Trophoblast cell (in vitro differentiated cells and primary cell): ENCODE data around the gene NPHS1.

Source experiments
- DNase-seq, 2 donors: peaks; one replicate each; pipeline ENCODE4 v3.0.0-alpha.2; 2016
- H2AFZ ChIP-seq: 2 replicates; pipeline ENCODE4 v1.6.1; 2013; ENCODE audit warnings: low read length, moderate library complexity, mild to moderate bottlenecking; ENCODE audit not compliant: insufficient read depth, poor library complexity
- H2AK5ac ChIP-seq: 2 replicates; pipeline ENCODE4 v1.6.1; 2013; ENCODE audit warnings: mild to moderate bottlenecking, low read length
- H2BK120ac ChIP-seq: 2 replicates; pipeline ENCODE4 v1.6.1; 2013; ENCODE audit warnings: low read length, mild to moderate bottlenecking, moderate library complexity; ENCODE audit not compliant: insufficient read depth, poor library complexity
- H2BK12ac ChIP-seq: 2 replicates; pipeline ENCODE4 v1.6.1; 2013; ENCODE audit warnings: mild to moderate bottlenecking, low read length, moderate library complexity
- H2BK5ac ChIP-seq: 2 replicates; pipeline ENCODE4 v1.6.1; 2013; ENCODE audit warnings: low read length, low read depth, moderate library complexity, mild to moderate bottlenecking; ENCODE audit not compliant: poor library complexity
- H3K14ac ChIP-seq: 2 replicates; pipeline ENCODE4 v1.6.1; 2013; ENCODE audit warnings: mild to moderate bottlenecking, low read length
- H3K18ac ChIP-seq: 2 replicates; pipeline ENCODE4 v1.6.1; 2013; ENCODE audit warnings: mild to moderate bottlenecking, low read length
- H3K23ac ChIP-seq: 2 replicates; pipeline ENCODE4 v1.6.1; 2013; ENCODE audit warnings: low read length
- H3K27ac ChIP-seq: 2 replicates; pipeline ENCODE4 v1.5.1; 2013; ENCODE audit warnings: low read depth, mild to moderate bottlenecking, inconsistent platforms, low read length, moderate library complexity
- H3K27me3 ChIP-seq: 2 replicates; pipeline ENCODE4 v1.6.1; 2013; ENCODE audit warnings: inconsistent platforms, mild to moderate bottlenecking, low read length, moderate library complexity; ENCODE audit not compliant: insufficient read depth
- H3K36me3 ChIP-seq, 2 experiments: 1 replicate in 1 of 2; 2 replicates in 1 of 2; pipeline ENCODE4 v1.6.1; 2013; ENCODE audit warnings: low read length in 2 of 2, mild to moderate bottlenecking in 2 of 2, moderate library complexity in 1 of 2; ENCODE audit not compliant: insufficient read depth in 2 of 2, control insufficient read depth in 1 of 2
- H3K4ac ChIP-seq: 2 replicates; pipeline ENCODE4 v1.6.1; 2013; ENCODE audit warnings: low read depth, mild to moderate bottlenecking, low read length, moderate library complexity
- H3K4me1 ChIP-seq, 2 experiments: 1 replicate in 1 of 2; 2 replicates in 1 of 2; pipeline ENCODE4 v1.6.1; 2013; ENCODE audit warnings: low read length in 2 of 2, mild to moderate bottlenecking in 2 of 2, moderate library complexity in 1 of 2; ENCODE audit not compliant: insufficient read depth in 2 of 2, control insufficient read depth in 1 of 2
- H3K4me2 ChIP-seq: 2 replicates; pipeline ENCODE4 v1.6.1; 2013; ENCODE audit warnings: inconsistent platforms, mild to moderate bottlenecking, low read length, moderate library complexity
- H3K4me3 ChIP-seq: 2 replicates; pipeline ENCODE4 v1.5.1; 2013; ENCODE audit warnings: mild to moderate bottlenecking, low read depth, low read length, inconsistent platforms
- H3K79me1 ChIP-seq: one replicate; pipeline ENCODE4 v1.6.1; 2013; ENCODE audit warnings: low read length
- H3K79me2 ChIP-seq: 2 replicates; pipeline ENCODE4 v1.6.1; 2013; ENCODE audit warnings: low read length, mild to moderate bottlenecking; ENCODE audit not compliant: control insufficient read depth, insufficient read depth, poor library complexity
- H3K9ac ChIP-seq: 2 replicates; pipeline ENCODE4 v1.6.1; 2013; ENCODE audit warnings: mild to moderate bottlenecking, low read length
- H3K9me3 ChIP-seq: 2 replicates; pipeline ENCODE4 v1.6.1; 2013; ENCODE audit warnings: low read depth, mild to moderate bottlenecking, control low read depth, inconsistent platforms, low read length; ENCODE audit not compliant: insufficient read depth
- H4K12ac ChIP-seq: 2 replicates; pipeline ENCODE4 v1.6.1; 2013; ENCODE audit warnings: low read depth, mild to moderate bottlenecking, low read length, moderate library complexity
- H4K8ac ChIP-seq: 2 replicates; pipeline ENCODE4 v1.6.1; 2013; ENCODE audit warnings: low read depth, mild to moderate bottlenecking, low read length, moderate library complexity
- H4K91ac ChIP-seq: one replicate; pipeline ENCODE4 v1.6.1; 2013; ENCODE audit warnings: low read depth, mild to moderate bottlenecking, low read length, moderate library complexity
- WGBS: extraction: QIAGEN DNeasy Blood & Tissue Kit; methylation state at CpG from one replicate; pipeline ENCODE4 v1.1.7; 2013; ENCODE audit warnings: missing lambda C conversion rate; ENCODE audit not compliant: insufficient read length, insufficient coverage; ENCODE audit errors: extremely low coverage; 5-methylcytosine and 5-hydroxymethylcytosine counted together

Gene NPHS1

GRCh38 chr19:35853038-35853756 is 893 bp upstream of the NPHS1 start:
- peaks cover 26% of the 10 kb centered on the region for H3K27me3 ChIP-seq
- H2AK5ac ChIP-seq = no peak overlapping the region
- H4K12ac ChIP-seq = no peak overlapping the region
- H3K9me3 ChIP-seq = peaks cover 2% of the 10 kb centered on the region
- H3K18ac ChIP-seq = no peak overlapping the region
- no peaks in the 10 kb centered on the region for H3K36me3 ChIP-seq
- no peak overlapping the region for H2BK5ac ChIP-seq
- H4K91ac ChIP-seq = no peak overlapping the region
- no peak overlapping the region for H3K4me2 ChIP-seq
- no peak for DNase-seq
- H4K8ac ChIP-seq = no peak overlapping the region
- H3K4ac ChIP-seq = no peak overlapping the region
- no peak overlapping the region for H3K14ac ChIP-seq
- H3K79me2 ChIP-seq = no peaks in the 10 kb centered on the region
- H2BK12ac ChIP-seq = no peak overlapping the region
- H2BK120ac ChIP-seq = no peak overlapping the region
- no peak overlapping the region for H3K9ac ChIP-seq
- H3K23ac ChIP-seq = no peak overlapping the region
- H3K79me1 ChIP-seq = no peaks in the 10 kb centered on the region
- H3K4me3 ChIP-seq = no peak overlapping the region
- no CpG with 5 or more reads among the region's 8 CpGs for WGBS
- no peak overlapping the region for H3K27ac ChIP-seq
- H3K4me1 ChIP-seq = peaks cover 0 to 3% of the 10 kb centered on the region in 2 experiments
- H2AFZ ChIP-seq = no peak overlapping the region

GRCh38 chr19:35851213-35852028 is 883 bp downstream of the NPHS1 start:
- H3K9me3 ChIP-seq = no peaks in the 10 kb centered on the region
- no peak overlapping the region for H2BK5ac ChIP-seq
- H3K79me2 ChIP-seq = no peaks in the 10 kb centered on the region
- no peak overlapping the region for H4K12ac ChIP-seq
- no peak overlapping the region for H3K18ac ChIP-seq
- H2BK12ac ChIP-seq = no peak overlapping the region
- no CpG with 5 or more reads among the region's 32 CpGs for WGBS
- H3K23ac ChIP-seq = no peak overlapping the region
- no peak overlapping the region for H4K91ac ChIP-seq
- no peak for DNase-seq
- no peak overlapping the region for H3K9ac ChIP-seq
- peaks cover 0 to 3% of the 10 kb centered on the region in 2 experiments for H3K4me1 ChIP-seq
- H3K36me3 ChIP-seq = no peaks in the 10 kb centered on the region
- H3K79me1 ChIP-seq = no peaks in the 10 kb centered on the region
- H3K27ac ChIP-seq = no peak overlapping the region
- no peak overlapping the region for H3K4me3 ChIP-seq
- no peak overlapping the region for H3K4me2 ChIP-seq
- H3K4ac ChIP-seq = no peak overlapping the region
- no peak overlapping the region for H2BK120ac ChIP-seq
- H3K14ac ChIP-seq = no peak overlapping the region
- no peak overlapping the region for H2AK5ac ChIP-seq
- peaks cover 16% of the 10 kb centered on the region for H3K27me3 ChIP-seq
- no peak overlapping the region for H4K8ac ChIP-seq
- no peak overlapping the region for H2AFZ ChIP-seq

GRCh38 chr19:35848919-35849505 is 3.3 kb downstream of the NPHS1 start:
- Histone ChIP-seq H3K4me1 (peaks cover 3 to 7% of the 10 kb centered on the region in 2 experiments), H2BK12ac (no peak overlapping the region), H3K4ac (no peak overlapping the region), H4K8ac (no peak overlapping the region), H3K9ac (no peak overlapping the region), H3K4me2 (no peak overlapping the region), H2AK5ac (no peak overlapping the region), H3K79me1 (no peaks in the 10 kb centered on the region), H3K23ac (no peak overlapping the region), H4K91ac (no peak overlapping the region), H3K9me3 (peaks cover 8% of the 10 kb centered on the region), H3K27ac (no peak overlapping the region), H3K27me3 (peaks cover 22% of the 10 kb centered on the region), H3K14ac (no peak overlapping the region), H3K4me3 (no peak overlapping the region), H3K36me3 (no peaks in the 10 kb centered on the region), H3K18ac (no peak overlapping the region), H2AFZ (no peak overlapping the region), H2BK5ac (no peak overlapping the region), H4K12ac (no peak overlapping the region), H2BK120ac (no peak overlapping the region), H3K79me2 (no peaks in the 10 kb centered on the region)
- DNase-seq = no peak
- no CpG with 5 or more reads among the region's 18 CpGs for WGBS

- Histone ChIP-seq H2BK120ac (no peak overlapping the region), H2BK5ac (no peak overlapping the region), H4K12ac (no peak overlapping the region), H3K4me2 (no peak overlapping the region), H3K27me3 (peaks cover 27% of the 10 kb centered on the region), H3K36me3 (no peaks in the 10 kb centered on the region), H3K79me1 (no peaks in the 10 kb centered on the region), H3K14ac (no peak overlapping the region), H3K4ac (no peak overlapping the region), H3K4me3 (no peak overlapping the region), H3K27ac (no peak overlapping the region), H2AK5ac (no peak overlapping the region), H3K79me2 (no peaks in the 10 kb centered on the region), H2BK12ac (no peak overlapping the region), H4K91ac (no peak overlapping the region), H4K8ac (no peak overlapping the region), H2AFZ (no peak overlapping the region), H3K4me1 (peaks cover 3 to 7% of the 10 kb centered on the region in 2 experiments), H3K9ac (no peak overlapping the region), H3K9me3 (peaks cover 12% of the 10 kb centered on the region), H3K18ac (no peak overlapping the region), H3K23ac (no peak overlapping the region)
- no peak for DNase-seq
- no CpG with 5 or more reads among the region's 8 CpGs for WGBS
These were observed 3.8 kb downstream of the NPHS1 start for GRCh38 chr19:35848486-35848885.
